Measurements from ENCODE around the gene C1orf115.
"Not testable (repeated sequence)": the region's sequence is repeated elsewhere in the genome, so short reads cannot be mapped to it uniquely, and the experiment has no call there.

C1orf115 gene

GRCh38 chr1:220673921-220674320 lies 16.2 kb upstream of the C1orf115 start:
- no peak overlapping the region for H3K4me3 ChIP-seq
- H3K9ac ChIP-seq = no peak overlapping the region
- H3K4me2 ChIP-seq = no peak overlapping the region
- H3K9me3 ChIP-seq (replicated peaks in 1 of 11) = peaks cover 16 to 23% (median 18%) of the 10 kb centered on the region in 11 experiments
- H3K36me3 ChIP-seq = no peaks in the 10 kb centered on the region
- no peaks in the 10 kb centered on the region for H3K27me3 ChIP-seq
- no peak for TF ChIP-seq Cebpa-rat (IDR thresholded peaks at IDR 0.05)
- H4K20me1 ChIP-seq = no peaks in the 10 kb centered on the region
- H3K4me1 ChIP-seq = no peaks in the 10 kb centered on the region
- H3K27ac ChIP-seq = no peak overlapping the region

GRCh38 chr1:220677251-220677650 lies 12.9 kb upstream of the C1orf115 start:
- no peak for TF ChIP-seq Cebpa-rat (IDR thresholded peaks at IDR 0.05)
- H4K20me1 ChIP-seq = no peaks in the 10 kb centered on the region
- H3K4me3 ChIP-seq = no peak overlapping the region
- no peak overlapping the region for H3K9ac ChIP-seq
- no peaks in the 10 kb centered on the region for H3K9me3 ChIP-seq (replicated peaks in 1 of 11)
- no peak overlapping the region for H3K4me2 ChIP-seq
- no peak overlapping the region for H3K27ac ChIP-seq
- no peaks in the 10 kb centered on the region for H3K4me1 ChIP-seq
- no peaks in the 10 kb centered on the region for H3K36me3 ChIP-seq
- H3K27me3 ChIP-seq = no peaks in the 10 kb centered on the region

GRCh38 chr1:220680085-220680687 lies 10.0 kb upstream of the C1orf115 start:
- Histone ChIP-seq H3K4me3 (no peak overlapping the region), H3K4me1 (peaks cover 0 to 8% (median 6%) of the 10 kb centered on the region in 10 experiments; a peak in 17 of 20 replicates), H3K9ac (no peak overlapping the region), H3K27me3 (no peaks in the 10 kb centered on the region), H3K4me2 (no peak overlapping the region), H3K27ac (no peak overlapping the region), H4K20me1 (no peaks in the 10 kb centered on the region), H3K9me3 (replicated peaks in 1 of 11) (no peaks in the 10 kb centered on the region), H3K36me3 (no peaks in the 10 kb centered on the region)
- no peak for TF ChIP-seq Cebpa-rat (IDR thresholded peaks at IDR 0.05)

GRCh38 chr1:220681220-220681880 lies 8.8 kb upstream of the C1orf115 start:
- Histone ChIP-seq H3K27me3 (no peaks in the 10 kb centered on the region), H3K9ac (no peak overlapping the region), H3K4me2 (no peak overlapping the region), H3K36me3 (no peaks in the 10 kb centered on the region), H3K27ac (no peak overlapping the region), H3K4me1 (peaks cover 0 to 15% (median 13%) of the 10 kb centered on the region in 10 experiments; a peak in 17 of 20 replicates), H3K9me3 (replicated peaks in 1 of 11) (no peaks in the 10 kb centered on the region), H4K20me1 (no peaks in the 10 kb centered on the region), H3K4me3 (no peak overlapping the region)
- TF ChIP-seq Cebpa-rat (IDR thresholded peaks at IDR 0.05) = no peak

GRCh38 chr1:220682901-220683576 lies 7.1 kb upstream of the C1orf115 start:
- H3K36me3 ChIP-seq = no peaks in the 10 kb centered on the region
- no peak overlapping the region for H3K4me2 ChIP-seq
- no peak overlapping the region for H3K4me3 ChIP-seq
- H3K4me1 ChIP-seq = peaks cover 0 to 15% (median 13%) of the 10 kb centered on the region in 10 experiments; a peak in 17 of 20 replicates
- H3K27me3 ChIP-seq = no peaks in the 10 kb centered on the region
- H3K9ac ChIP-seq = no peak overlapping the region
- H3K27ac ChIP-seq = no peak overlapping the region
- TF ChIP-seq Cebpa-rat (IDR thresholded peaks at IDR 0.05) = no peak
- no peaks in the 10 kb centered on the region for H4K20me1 ChIP-seq
- H3K9me3 ChIP-seq (replicated peaks in 1 of 11) = no peaks in the 10 kb centered on the region

GRCh38 chr1:220683716-220684115 lies 6.4 kb upstream of the C1orf115 start:
- H3K9ac ChIP-seq; H3K4me2 ChIP-seq; H3K27ac ChIP-seq; H3K27me3 ChIP-seq; H3K4me3 ChIP-seq; H4K20me1 ChIP-seq; H3K9me3 ChIP-seq (replicated peaks in 1 of 11); H3K36me3 ChIP-seq: not testable (repeated sequence)
- H3K4me1 ChIP-seq = peaks cover 0 to 15% (median 13%) of the 10 kb centered on the region in 10 experiments; a peak in 17 of 20 replicates

- H3K9me3 ChIP-seq (replicated peaks in 1 of 11) = peaks cover 1 to 6% (median 4%) of the 10 kb centered on the region in 11 experiments; a peak in 14 of 22 replicates
- H3K36me3 ChIP-seq = no peaks in the 10 kb centered on the region
- peaks cover 5 to 9% (median 6%) of the 10 kb centered on the region in 11 experiments; a peak in 21 of 22 replicates for H3K27me3 ChIP-seq
- peak overlapping the region in 1 of 11 experiments; percentile 29; a peak in 1 of 22 replicates for H3K27ac ChIP-seq
- H3K9ac ChIP-seq = no peak overlapping the region
- no peaks in the 10 kb centered on the region for H4K20me1 ChIP-seq
- H3K4me1 ChIP-seq = peaks cover 0 to 15% (median 13%) of the 10 kb centered on the region in 10 experiments; a peak in 17 of 20 replicates
- peak overlapping the region in 10 of 11 experiments; percentile 32 to 73 (median 54); a peak in 18 of 22 replicates for H3K4me2 ChIP-seq
- H3K4me3 ChIP-seq = no peak overlapping the region
- no peak for TF ChIP-seq Cebpa-rat (IDR thresholded peaks at IDR 0.05)
Measured at GRCh38 chr1:220684890-220685289, 5.3 kb upstream of the C1orf115 start.

GRCh38 chr1:220685879-220686278 lies 4.3 kb upstream of the C1orf115 start:
- peak overlapping the region in 5 of 11 experiments; percentile 43 to 73 (median 61); a peak in 6 of 22 replicates for H3K4me2 ChIP-seq
- H3K36me3 ChIP-seq = no peaks in the 10 kb centered on the region
- no peak for TF ChIP-seq Cebpa-rat (IDR thresholded peaks at IDR 0.05)
- no peak overlapping the region for H3K4me3 ChIP-seq
- peaks cover 14 to 19% (median 16%) of the 10 kb centered on the region in 11 experiments for H3K27me3 ChIP-seq
- H3K4me1 ChIP-seq = peaks cover 0 to 15% (median 13%) of the 10 kb centered on the region in 10 experiments; a peak in 17 of 20 replicates
- H4K20me1 ChIP-seq = no peaks in the 10 kb centered on the region
- peaks cover 9 to 16% (median 13%) of the 10 kb centered on the region in 11 experiments; a peak in 21 of 22 replicates for H3K9me3 ChIP-seq (replicated peaks in 1 of 11)
- H3K9ac ChIP-seq = no peak overlapping the region
- H3K27ac ChIP-seq = no peak overlapping the region

- Histone ChIP-seq H3K4me1 (peaks cover 0 to 15% (median 13%) of the 10 kb centered on the region in 10 experiments; a peak in 17 of 20 replicates), H4K20me1 (no peaks in the 10 kb centered on the region), H3K27ac (no peak overlapping the region), H3K4me2 (no peak overlapping the region), H3K27me3 (peaks cover 18 to 26% (median 22%) of the 10 kb centered on the region in 11 experiments), H3K36me3 (no peaks in the 10 kb centered on the region), H3K4me3 (no peak overlapping the region), H3K9ac (no peak overlapping the region), H3K9me3 (replicated peaks in 1 of 11) (peaks cover 9 to 17% (median 13%) of the 10 kb centered on the region in 11 experiments; a peak in 21 of 22 replicates)
- TF ChIP-seq Cebpa-rat (IDR thresholded peaks at IDR 0.05) = no peak
Measured at GRCh38 chr1:220687809-220688208, 2.4 kb upstream of the C1orf115 start.

Measured in BLaER1 treated with 17β-estradiol and CSF1 and Interleukin-3, amounts not matched to agents 10 nM and 100 nM (cell line).